ENCODE data around the gene CCDC154. TPM values are rescaled to one million over a fixed set of nuclear protein-coding genes. Genes with fewer than 3 reads are reported as not detected.

CCDC154 gene
- total RNA-seq, 1 donor from 2014 or later, result not detected

DNA sequence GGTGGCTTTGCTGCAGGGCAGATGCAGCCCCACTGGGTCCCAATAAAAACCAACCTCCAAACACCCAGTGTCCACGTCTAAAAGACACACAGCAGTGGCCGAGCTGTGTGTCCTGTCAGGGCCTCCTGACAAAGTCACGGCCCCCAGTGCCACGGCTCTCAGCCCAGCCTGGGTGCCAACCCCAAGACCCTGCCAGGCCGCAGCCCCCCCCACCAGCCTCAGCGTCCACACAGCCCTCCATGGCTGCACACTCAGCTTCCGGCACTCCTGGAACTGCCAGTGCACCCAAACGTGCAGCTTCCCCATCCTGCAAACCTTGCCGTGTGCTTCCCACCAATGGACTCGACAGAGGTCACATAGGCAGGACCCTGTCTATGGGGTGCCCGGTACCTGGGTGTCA lies 3.6 kb upstream of the CCDC154 start:
- no peak overlapping the region for H3K4me3 ChIP-seq (ENCODE audit: low read depth, low read length)
- no peak for DNase-seq (ENCODE audit: low read depth)
- TF ChIP-seq, protein P1, sequence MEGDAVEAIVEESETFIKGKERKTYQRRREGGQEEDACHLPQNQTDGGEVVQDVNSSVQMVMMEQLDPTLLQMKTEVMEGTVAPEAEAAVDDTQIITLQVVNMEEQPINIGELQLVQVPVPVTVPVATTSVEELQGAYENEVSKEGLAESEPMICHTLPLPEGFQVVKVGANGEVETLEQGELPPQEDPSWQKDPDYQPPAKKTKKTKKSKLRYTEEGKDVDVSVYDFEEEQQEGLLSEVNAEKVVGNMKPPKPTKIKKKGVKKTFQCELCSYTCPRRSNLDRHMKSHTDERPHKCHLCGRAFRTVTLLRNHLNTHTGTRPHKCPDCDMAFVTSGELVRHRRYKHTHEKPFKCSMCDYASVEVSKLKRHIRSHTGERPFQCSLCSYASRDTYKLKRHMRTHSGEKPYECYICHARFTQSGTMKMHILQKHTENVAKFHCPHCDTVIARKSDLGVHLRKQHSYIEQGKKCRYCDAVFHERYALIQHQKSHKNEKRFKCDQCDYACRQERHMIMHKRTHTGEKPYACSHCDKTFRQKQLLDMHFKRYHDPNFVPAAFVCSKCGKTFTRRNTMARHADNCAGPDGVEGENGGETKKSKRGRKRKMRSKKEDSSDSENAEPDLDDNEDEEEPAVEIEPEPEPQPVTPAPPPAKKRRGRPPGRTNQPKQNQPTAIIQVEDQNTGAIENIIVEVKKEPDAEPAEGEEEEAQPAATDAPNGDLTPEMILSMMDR (conservative IDR thresholded peaks at IDR 0.05; ENCODE audit: low read depth, low read length), result no peak

DNA sequence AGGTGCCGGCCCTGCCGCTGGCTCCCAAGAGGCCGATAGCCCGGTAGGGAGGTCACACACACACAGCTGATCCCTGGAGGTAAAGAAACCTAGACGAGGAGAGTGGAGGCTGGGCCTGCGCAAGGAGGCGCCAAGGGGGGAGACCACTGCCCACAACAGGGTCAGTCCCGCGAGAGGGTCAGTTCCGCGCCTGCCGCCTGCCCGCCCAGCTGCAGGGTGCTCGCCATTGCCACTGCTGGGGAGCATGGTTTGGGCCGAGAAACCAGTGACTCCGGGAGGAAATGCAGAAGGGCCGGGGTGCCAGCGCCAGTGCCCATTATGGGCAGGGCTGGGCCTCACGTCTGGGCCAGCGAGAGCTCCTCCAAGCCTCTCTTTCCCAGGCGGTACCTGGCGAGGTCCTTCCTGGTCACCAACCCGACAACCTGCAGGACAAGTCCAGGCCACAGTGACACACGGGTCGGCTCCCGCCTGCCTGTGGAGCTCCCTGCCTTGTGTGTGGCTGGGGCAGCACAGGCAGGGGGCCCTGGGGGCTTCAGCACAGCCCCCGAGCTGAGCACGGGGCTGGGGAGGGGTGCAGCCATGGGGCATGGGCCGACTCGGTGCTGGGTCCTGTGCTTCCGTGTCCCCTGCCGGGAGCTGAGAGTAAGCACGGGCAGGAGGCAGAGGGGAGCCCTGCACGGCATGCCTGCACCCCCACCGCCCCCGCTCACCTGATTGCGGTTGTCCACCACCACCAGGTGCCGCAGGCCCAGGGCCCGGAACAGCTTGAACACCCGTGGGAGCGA lies 2.1 kb upstream of the CCDC154 start:
- TF ChIP-seq, protein P1 (conservative IDR thresholded peaks at IDR 0.05; ENCODE audit: low read depth, low read length), result no peak
- no peak for DNase-seq (ENCODE audit: low read depth)
- H3K4me3 ChIP-seq (ENCODE audit: low read depth, low read length), result no peak overlapping the region

DNA sequence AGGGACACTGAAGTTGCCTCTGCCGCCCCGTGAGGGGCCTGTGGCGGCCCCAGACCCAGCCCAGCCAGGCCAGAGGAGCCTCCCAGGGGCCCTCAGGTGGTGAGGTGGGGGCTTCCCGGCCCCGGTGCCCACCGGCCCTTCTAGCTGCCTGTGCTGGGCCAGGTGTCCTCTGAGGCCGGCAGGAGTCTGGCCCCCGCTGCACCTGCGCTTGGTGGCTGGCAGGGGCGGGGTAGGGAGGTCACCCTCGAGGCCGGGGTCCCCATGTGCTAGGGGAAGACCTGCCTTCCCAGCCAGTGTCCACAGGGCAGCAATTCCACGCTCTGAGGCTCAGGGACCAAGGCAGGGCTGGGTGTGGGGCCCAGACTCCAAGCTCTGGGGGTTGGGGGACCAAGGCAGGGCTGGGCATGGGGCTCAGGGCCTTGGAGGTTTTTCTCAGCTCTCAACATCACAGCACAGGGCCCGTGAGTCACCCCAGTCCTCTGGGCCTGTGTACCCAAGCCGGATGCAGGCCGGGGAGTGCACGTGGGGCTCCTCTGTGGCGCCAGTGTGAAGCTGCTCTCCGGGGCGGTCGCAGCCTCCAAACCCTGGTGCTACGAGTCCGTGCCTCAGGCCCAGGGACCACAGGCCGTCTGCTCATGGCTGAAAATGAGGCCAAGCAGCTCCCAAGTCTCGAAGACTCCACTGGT lies 1.3 kb upstream of the CCDC154 start:
- TF ChIP-seq, protein P1 (conservative IDR thresholded peaks at IDR 0.05; ENCODE audit: low read depth, low read length), result no peak
- H3K4me3 ChIP-seq (ENCODE audit: low read depth, low read length), result no peak overlapping the region

DNA sequence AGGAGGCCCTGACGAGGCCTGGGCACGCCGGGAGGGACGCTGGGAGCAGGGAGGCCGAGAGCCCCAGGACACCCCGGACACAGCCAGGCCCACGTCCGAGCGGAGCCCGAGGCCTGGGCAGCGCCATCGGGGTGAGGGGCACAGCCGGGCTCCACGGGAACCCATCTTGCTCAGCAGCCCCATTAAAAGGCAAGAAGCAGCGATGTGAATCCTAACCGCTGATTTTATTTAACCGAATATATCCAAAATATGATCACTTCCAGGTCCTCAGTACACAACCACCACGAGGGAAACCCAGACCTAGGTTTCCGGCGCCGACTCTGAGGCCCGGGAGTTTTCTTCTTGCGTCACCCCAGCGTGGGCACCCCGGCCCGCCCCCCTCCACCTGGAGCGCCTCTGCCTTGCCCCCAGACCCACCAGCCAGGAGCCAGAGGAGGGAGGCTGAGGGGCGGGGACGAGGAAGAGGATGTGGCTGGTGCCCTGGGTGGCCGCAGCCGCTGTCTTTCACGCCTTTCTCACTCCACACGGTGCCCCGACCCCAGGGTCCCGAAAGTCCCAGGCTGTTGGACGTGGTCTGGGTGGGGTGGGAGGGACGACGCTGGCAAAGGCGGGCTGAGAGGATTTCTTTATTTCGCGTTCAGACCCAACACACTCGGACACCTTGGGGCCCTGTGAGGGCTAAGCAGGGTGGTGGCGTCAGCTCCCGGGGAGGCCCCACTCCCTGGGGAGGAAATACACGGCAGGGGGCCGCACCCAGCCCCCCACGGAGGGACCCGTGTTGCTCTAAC lies 568 bp upstream of the CCDC154 start:
- H3K4me3 ChIP-seq (ENCODE audit: low read depth, low read length), result no peak overlapping the region
- TF ChIP-seq, protein P1 (conservative IDR thresholded peaks at IDR 0.05; ENCODE audit: low read depth, low read length), result no peak
- DNase-seq (ENCODE audit: low read depth), result no peak

More for the DNA sequence above, 1.3 kb upstream of the CCDC154 start:
- DNase-seq (ENCODE audit: low read depth), result no peak

DNA sequence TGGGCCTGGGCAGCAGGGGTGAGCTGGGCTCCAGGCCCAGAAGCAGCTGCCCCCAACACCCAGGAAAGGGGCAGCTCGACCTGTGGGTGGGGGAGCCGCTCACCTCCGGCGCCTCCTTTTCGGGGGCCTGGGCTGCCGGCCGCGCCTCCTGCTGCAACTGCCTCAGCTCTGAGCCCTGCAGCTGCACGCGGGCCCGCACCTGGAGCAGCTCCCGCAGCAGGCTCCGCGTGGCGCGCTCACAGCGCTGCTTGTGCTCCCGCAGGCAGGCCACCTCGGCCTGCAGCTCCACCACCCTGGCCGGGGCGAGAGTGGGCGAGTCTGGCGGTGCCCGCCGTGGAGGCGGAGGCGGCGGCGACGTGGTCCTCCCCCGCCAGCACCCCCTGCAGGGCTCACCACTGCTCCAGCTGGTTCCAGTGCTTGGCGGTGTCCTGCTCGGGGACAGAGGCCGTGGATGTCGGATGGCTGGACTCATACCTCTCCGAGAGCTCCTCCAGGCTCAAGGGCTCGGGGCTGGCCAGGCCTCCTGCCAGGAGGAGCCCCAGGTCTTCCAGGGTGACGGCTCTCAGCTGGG lies 868 bp downstream of the CCDC154 start:
- no peak overlapping the region for H3K4me3 ChIP-seq (ENCODE audit: low read depth, low read length)
- DNase-seq (ENCODE audit: low read depth), result no peak
- TF ChIP-seq, protein P1 (conservative IDR thresholded peaks at IDR 0.05; ENCODE audit: low read depth, low read length), result no peak

DNA sequence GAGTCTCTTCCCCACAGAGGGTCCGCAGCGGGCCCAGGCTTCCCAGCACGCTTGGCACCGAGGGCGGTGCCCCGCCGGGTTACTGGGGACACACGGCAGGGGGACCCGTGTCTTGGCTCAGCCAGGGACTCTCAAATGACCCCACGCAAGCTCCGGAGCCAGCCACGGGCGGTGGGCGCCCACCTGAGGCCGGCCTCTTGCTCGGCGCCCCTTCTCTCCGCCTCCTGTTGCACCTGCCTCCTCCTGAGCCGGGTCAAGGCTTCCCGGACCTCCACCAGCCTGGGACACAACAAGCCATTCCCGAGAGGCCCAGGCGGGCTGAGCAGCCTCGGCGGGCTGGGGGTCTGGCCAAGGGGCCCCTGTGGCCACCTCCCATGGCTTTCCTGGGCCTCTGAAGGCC lies 1.7 kb downstream of the CCDC154 start:
- no peak overlapping the region for H3K4me3 ChIP-seq (ENCODE audit: low read depth, low read length)
- DNase-seq (ENCODE audit: low read depth), result no peak
- TF ChIP-seq, protein P1 (conservative IDR thresholded peaks at IDR 0.05; ENCODE audit: low read depth, low read length), result no peak
